ENCODE data around the gene TCF7.

Gene TCF7

GRCh38 chr5:134114886-134115805 lies 665 bp downstream of the TCF7 start:
- DNase-seq, result peak; percentile 63

GRCh38 chr5:134115806-134116175 lies 1.3 kb downstream of the TCF7 start:
- DNase-seq, result no peak

GRCh38 chr5:134116286-134116685 lies 1.8 kb downstream of the TCF7 start:
- no peak for DNase-seq

- no peak for DNase-seq
Observed at GRCh38 chr5:134116789-134117761, 2.6 kb downstream of the TCF7 start.

- no peak for DNase-seq
Observed at GRCh38 chr5:134118212-134118835, 3.8 kb downstream of the TCF7 start.

GRCh38 chr5:134119720-134120119 lies 5.2 kb downstream of the TCF7 start:
- no peak for DNase-seq

GRCh38 chr5:134120386-134121138 lies 6.1 kb downstream of the TCF7 start:
- no peak for DNase-seq

GRCh38 chr5:134122530-134122929 lies 8.0 kb downstream of the TCF7 start:
- DNase-seq, result no peak

GRCh38 chr5:134123360-134123759 lies 8.9 kb downstream of the TCF7 start:
- DNase-seq, result no peak

- DNase-seq, result no peak
Observed at GRCh38 chr5:134124289-134125038, 10.0 kb downstream of the TCF7 start.

GRCh38 chr5:134125039-134126015 lies 10.8 kb downstream of the TCF7 start:
- no peak for DNase-seq

- DNase-seq, result no peak
Observed at GRCh38 chr5:134127376-134127861, 12.9 kb downstream of the TCF7 start.

GRCh38 chr5:134127988-134128647 lies 13.6 kb downstream of the TCF7 start:
- DNase-seq, result no peak

GRCh38 chr5:134128648-134128995 lies 14.1 kb downstream of the TCF7 start:
- no peak for DNase-seq

GRCh38 chr5:134129411-134130238 lies 15.1 kb downstream of the TCF7 start:
- DNase-seq, result no peak

- no peak for DNase-seq
Observed at GRCh38 chr5:134130239-134130945, 15.9 kb downstream of the TCF7 start.

- no peak for DNase-seq
Observed at GRCh38 chr5:134131165-134131564, 16.7 kb downstream of the TCF7 start.
